Fibroblast of skin of scalp (primary cell): Measurements from ENCODE around the gene TBC1D17.

Source experiments
- DNase-seq: peaks from one replicate; pipeline ENCODE4 v3.0.0-alpha.2; 2013

Gene TBC1D17

DNA sequence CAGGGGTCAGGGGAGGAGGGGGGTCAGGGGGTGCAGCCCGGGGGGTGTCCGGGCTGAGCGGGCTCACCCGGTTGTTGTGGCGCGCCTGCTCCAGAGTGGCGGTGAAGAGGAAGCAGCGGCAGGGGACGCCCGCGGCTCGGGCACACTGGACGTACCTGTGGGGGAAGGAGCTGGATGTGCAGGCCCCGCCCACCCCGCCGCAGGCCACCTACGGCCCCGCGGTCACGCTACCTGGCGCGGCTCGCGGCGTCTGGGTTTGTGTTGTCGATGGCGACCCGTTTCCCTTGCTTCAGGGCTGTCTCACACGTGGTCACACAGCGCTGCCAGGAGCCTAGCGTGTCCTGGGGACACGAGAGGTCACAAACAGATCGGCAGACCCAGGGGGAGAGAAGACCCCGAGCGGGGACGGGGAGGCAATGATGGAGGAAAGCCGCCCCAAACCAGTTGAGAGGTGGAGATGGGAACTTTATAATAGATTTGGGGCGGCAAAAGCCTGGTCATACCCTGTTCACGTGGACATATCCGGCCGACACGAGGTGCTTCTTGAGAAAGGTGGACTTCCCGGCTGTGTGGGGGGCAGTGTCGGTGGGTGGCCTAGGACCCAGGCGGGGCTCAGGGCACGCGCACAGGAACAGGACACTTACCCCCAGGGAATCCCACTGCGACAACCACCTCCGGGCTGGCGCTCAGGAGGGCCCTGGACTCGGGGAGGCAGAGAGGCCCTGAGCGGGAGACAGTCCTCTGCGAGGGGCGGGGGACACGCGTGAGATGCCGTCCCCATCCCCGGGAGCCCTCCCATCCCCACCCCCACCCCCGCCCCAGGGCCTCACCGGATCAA, 15.7 kb upstream of the TBC1D17 start:
- no peak for DNase-seq

DNA sequence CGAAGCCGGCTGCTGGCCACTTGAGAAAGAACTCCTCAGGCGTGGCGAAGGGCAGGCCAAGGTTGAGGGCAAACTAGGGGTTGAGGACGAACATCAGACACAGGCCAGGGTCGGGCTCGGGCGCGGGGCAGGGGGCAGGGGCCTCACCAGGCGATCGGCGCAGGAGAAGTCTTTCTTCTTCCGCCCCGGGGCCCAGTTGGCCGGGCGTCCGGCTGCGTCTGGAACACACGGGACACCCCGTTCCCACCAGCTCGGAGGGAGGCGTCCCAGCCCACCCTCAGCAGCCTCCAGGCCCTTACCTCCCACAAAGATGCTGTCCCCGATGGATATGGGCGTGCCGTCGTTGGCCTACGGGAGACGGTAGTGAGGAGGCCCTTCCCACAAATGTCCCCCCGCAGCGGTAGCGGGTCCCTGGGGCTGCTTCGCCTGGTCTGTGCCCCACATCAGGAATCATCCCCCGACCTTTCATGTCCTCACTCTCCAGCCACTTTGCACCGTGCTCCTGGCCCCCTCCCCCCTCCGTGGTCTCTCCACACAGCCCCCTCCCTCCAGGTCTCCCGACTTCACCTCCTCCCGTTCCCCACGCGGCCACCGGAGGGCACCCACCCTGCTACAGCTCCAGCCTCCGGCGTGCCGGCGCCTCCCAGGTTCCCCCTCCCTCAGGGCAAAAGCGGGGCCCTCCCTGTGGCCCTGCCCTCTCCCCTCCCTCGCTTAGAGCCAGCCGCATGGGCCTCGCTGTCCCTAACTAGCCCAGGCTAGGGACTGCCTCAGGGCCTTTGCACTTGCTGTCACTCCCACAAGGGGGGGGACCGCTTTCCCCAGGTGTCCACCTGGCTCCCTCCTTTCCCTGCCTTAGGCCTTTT, 14.9 kb upstream of the TBC1D17 start:
- DNase-seq, result no peak

DNA sequence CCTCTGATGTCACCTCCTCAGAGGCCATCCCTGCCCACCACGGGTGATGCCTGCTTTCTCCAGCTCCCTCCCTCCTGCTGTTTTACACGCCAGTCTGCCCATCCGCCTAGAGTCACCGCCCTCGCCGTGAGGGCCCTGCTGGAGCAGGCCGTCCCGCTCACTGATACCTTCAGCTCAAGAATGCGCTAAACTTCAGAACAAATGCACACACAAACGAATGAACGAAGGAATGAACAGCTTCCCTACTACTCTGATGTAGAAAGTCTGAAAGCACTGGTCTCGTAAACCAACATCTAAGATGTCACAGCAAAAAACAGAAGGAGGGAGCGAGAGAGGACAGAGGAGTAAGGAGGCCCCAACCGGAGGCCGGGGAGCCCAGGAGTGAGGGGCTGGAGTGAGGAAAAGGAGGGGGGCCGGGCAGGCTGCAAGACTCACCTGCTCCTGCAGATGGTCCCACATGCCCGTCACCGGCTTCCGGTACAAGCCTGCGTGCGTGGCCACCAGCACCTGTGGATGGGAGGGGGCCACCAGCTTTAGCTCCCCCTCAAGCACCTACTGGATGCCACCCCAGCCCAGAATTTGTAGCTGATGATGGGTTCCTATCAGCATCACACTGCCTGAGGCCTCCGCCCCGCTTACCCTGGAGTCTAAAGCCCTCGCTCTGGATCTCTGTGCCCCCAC, 14.1 kb upstream of the TBC1D17 start:
- DNase-seq, result no peak

DNA sequence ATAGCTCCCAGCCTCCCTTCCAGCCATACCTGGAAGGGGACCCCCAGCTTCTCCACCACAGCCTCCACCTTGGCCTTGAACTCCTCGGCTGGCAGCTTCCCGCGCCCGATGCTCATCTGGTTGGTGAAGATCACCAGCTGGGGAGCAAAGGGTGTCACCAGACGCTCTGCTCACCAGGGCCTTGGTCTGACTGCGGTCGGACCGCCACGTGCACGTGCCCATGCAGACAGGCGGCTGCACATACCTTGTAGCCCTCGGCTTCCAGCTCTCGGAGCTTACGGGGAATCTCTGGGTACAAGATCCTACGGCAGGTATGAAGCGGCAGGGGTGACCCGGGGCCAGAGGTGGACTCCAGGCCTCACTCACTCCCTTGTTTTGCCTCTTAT, 13.6 kb upstream of the TBC1D17 start:
- no peak for DNase-seq

DNA sequence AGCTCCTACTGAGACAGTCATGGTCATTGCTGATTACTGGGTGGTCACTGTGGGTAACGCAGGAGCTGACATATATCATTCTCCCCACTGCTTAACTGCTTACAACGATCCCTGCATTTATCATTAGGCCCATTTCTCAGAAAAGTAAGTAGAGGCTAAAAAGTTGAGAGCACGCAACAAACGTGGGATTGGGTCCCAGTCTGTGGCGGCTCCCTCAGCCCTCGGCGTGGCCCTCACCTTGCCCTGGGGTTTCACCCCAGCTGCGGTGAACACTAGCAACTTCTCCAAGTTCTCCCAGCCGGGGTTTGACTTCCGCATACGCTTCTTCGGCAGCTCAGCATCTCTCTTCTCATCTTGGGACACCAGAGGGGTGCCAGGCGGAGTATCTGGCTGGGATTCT, 12.6 kb upstream of the TBC1D17 start:
- DNase-seq, result no peak

DNA sequence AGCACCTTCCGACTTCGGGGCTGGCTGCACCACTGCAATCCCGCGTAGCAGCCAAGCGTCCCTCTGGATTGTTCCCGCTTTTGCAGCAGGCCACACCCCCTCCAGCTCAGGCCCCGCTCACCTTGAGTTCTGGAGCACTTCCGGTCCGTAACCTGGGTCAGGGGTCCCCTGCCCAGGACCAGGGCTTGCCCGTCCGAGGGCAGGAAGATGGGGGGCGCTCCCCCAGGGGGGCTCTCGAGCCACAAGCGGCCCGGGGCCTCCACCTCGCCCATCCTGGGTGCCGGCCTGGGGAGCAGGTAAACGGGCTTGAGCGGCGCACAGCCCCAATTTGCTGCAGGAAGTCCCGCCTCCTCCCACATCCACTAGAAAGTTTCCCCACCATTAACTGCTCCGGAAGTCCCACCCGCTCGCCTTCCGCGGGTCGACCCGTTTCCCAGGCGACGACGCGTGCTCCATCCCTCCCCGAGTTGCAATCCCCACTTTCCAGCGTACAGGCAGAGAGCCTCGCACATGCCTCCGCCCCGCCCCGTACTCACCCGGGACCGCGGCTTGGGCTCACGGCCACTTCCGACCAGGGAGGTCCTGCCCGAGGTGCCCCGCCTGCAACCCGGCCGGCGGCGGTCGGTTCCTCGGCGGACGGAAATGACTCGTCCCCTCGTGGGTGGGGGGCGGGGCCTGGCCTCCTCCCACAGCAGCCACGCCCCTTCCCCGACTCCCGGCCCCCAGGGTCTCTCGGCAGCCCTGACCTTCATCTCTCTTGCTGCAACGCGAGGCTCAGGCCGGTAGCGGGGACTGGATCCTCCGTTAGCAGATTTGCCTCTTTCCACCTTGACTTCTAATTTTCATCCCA, 10.3 kb upstream of the TBC1D17 start, which contains the start of gene PNKP:
Gene PNKP, minus strand, starts transcription at position 644 of the 850 bp plus-strand sequence. Its CDS starts 372 bp downstream, at position 272.
- DNase-seq, result peak; percentile 88

DNA sequence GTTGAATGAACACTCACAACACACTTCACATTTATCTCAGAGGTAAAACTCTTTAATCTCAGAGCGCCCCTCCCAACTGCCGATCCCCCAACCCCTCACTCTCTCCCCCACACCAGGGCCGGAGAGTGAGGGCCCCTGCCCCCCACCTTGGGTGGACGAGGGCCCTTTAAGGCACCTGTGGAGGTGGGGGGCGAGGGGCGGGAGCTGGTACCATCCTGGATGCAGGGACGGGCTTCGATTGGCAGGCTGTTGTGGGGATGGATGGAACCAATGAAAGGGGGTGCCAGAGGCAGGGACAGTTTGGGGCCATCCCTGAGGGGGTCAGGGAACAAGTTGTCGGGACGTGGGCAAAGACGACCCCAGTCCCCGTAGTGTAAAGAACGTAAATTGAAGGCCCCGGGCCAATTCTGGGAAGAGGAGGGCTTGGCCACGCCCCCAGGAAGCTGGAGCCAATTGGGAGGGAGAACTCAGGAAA, 8.5 kb upstream of the TBC1D17 start:
- DNase-seq, result no peak

DNA sequence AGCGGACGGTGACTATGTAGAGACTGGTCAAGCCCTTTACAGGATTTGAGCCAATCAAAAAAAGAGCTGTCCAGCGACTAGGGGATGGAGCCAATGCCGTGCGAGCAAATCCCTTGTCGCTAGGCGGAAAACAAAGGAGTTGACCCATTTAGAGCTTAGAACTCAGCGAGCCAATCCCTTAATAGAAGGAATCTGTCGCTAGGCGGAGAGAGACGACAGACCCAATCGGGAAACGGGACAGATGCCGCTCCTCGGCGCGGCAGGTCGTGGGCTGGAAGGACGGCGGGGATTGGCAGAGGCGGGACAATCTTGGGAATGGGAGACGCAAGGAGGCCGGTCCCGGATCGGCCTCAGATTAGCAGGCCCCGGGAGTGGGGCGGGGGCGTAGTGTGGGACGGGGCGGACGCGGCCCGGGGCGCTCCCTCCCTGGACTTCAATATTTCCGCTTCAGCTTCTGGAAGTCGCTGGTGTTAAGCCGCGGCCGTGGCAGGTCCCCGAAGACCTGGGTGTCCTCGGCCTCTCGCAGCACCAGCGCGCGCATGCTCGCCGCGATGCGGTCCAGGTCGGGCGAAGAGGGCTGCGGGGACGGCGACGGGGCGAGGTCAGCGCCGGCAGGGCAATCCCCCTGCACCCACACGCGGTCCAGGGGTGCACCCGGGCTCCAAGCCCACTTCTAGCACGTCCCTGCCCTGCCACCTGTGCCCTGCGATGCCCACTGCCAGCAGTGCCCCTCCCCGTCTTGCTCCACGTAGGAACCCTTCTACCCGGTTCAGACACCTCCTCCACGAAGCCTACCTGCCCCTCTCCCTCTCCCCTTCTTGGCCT, 7.8 kb upstream of the TBC1D17 start:
- DNase-seq, result peak; percentile 100

DNA sequence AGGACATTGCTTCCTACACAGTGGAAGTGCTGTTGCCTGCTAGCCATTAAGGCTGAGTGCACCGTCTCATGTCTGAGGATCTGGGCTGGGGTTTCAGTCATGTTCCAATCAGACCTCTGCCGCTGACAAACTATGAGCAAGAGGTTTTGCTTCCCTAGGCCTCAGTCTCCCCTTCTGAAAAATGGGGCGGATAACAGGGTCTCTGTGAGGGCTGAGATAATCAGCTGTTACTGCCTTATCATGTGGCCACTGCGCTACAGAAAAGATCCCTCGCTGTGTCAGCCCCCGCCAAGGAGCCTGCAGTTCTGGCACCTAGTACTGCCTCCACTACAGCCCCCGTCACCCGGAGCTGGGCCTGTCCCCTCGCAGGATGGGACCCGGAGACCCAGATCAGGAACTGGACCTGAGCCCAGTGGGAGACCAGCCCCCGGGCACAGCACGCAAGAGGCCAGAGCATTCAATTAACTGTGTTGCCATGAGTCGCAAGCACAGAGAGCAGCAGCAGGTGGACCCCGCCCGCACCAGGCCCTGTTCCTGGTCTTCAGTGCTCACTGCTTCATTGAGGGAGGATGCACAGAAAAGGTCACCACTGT, 7.1 kb upstream of the TBC1D17 start:
- DNase-seq, result no peak

DNA sequence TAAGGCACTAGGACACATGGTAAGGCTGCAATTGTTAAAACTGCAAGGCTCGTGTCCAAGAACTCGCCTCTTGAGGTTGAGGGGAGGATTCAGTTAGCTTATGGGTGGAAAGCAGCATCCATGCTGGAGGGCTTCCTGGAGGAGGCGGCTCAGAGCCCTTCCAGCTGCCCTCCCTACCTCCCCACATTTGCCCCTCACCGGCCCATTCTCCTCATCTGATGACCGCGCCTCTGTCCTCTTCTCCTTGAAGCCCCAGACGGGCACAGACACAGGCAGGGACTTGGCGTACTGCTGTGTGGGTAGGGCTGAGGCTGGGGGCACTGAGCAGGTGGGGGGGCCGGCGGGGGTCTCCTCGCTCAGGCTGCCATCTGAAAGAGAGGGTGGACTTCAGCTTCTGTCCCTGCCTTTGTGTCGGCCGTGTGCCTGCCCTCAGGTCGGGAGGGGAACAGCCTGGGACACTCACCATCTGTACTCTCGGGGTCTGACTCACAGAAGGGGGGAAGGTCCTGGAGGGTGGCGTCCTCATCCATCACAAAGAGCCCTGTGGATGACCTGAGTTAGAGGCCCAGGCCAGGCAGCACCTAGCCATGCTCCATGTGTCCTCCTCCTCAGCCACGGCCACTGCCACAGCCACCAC, 6.0 kb upstream of the TBC1D17 start:
- no peak for DNase-seq

DNA sequence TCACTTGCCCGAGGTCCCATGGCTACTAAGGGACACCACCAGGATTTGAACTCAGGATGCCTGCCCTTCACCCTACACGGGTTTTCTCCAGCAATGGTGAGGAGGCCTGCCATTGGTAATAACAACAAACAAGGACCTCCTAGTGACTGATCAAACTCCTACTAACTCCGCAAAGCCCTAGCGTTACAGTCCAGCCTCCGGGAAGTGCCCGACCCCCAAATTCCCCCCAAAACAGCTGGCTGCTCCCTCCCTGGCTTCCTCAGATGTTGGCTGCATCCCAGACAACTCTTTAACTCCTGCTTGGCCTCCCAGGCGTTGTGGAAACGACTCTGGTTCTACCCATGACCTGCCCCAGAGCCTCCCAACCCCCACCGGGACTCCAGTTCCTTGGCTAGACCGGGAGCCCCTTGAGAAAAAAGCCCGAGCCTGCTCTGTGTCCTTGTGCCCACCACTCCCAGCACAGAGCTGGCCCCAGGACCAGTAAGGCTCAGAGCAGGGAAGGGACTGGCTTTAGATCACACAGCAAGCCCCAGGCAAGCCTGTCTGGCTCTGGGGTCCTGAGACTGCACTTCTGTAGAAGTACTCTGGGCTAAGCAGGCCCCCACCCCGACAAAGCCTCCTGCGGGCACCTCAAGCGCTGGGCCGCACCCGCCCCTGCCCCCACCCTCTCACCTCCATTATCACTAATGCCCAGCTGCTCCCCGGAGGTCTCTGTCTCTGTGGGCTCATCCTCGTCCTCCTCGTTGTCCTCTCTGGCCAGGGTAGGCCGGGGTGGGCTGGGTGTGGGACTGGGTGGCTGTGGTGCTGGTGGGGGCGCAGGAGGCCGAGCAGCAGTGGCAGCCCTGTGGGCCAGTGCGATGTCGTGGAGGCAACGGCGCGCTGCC, 5.0 kb upstream of the TBC1D17 start:
- DNase-seq, result no peak

DNA sequence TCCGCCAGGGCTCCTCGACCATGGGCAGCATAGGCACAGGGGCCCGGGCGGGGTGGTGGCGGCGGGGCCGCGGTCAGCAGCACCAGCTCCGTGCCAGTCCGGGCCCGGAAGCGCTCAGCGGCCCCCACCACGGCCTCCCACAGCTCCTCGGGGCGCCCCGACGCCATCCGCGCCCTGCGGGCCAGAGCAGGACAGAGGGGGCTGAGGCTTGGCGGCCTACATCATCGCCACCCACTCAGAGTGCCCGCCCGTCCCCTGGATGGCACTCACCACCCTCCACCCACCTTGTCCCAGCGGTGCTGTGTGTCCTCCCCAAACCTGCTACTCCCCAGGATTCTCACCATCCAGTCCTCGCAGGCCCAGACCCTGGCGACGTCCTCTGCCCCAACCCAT, 4.4 kb upstream of the TBC1D17 start:
- no peak for DNase-seq

DNA sequence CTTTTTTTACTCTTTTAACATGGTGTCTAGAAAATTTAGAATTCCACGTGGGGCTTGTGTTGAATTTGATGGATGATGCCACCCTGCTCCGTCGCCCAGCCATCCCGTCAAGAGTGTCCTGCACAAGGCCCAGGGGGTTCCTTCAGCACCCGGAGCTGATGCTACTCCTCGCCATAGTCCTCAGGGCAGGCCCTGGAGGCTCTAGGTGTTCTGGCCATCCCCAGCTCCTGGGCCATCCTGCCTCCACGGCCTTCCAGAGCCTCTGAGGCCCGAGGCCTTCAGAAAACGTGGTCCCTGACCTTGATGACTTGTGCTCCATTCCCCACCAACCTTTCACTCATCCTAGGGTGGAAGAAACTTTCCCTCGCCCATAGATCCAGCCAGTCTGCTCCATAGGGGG, 3.7 kb upstream of the TBC1D17 start:
- DNase-seq, result no peak

DNA sequence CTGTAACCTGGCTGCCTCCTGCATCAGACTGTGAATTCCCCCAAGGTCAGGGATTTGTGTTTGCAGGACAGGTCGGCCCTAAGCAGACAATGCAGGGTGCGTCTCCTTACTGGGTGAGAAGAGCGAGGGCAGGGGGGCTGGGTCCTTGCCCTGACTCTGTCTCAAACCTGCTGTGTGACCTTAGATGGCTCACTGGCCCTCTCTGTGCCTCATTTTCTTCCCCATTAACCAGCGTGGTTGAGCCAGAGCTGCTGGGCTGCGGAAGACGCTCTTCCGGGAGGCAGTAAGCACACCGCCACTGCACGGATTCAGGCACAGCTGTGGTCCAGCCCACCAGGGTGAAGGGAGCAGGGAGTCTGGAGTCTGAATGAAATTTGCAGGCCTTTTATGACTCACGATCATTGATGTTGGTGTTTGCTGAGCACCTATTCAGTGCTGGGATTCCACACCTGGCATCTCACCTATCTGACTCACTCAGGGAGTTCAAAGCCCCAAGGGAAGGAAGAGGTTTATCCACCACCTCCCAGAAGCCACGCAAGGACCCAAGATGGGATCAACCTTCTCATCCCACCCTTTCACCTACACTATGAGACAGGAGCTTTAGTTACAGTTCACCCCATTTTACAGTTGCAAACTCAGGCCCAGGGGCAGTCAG, 2.9 kb upstream of the TBC1D17 start:
- DNase-seq, result no peak

DNA sequence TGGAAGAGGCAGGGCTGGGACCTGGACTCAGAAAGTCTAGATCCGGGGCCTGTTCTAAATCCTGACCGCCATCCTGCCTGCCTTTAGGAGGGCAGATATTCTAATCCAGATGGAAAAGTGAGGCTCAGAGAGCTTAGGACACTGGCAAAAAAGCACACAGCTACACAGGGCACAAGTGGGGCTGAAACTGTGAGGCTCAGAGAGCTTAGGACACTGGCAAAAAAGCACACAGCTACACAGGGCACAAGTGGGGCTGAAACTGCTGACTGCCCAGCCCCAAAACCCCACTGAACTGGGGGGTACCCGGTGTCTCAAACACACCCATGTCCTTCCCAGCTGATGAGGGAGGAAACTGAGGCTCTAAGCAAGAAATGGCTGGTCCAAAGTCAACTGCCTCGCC, 2.3 kb upstream of the TBC1D17 start:
- no peak for DNase-seq

DNA sequence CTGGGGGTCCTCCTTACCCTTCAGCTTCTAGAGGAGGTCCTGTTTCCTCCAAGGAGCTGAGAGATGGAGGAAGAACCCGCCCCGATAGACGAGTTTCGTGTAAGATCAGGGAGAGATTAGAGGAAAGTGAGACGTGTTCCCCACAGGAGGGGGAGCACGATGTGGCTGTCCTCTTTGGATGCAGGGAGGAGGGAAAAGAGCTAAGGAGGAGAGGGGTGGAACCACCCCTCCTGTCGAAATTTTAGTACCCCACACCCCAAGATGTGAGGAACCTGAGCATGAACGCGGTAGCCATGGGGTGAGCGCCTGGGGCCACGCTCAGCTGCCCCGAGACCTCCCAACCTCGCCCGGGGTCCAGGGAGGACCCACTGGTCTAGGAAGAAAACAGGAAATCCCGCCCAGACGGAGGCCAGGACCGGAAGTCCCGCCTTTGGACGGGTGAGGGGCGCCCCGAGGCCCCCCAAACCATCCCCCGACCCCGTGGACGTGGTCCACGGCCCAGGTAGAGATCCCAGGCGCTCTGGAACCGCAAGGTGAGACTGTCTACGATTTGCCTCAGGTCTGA, 1.6 kb upstream of the TBC1D17 start:
- DNase-seq, result peak; percentile 53

DNA sequence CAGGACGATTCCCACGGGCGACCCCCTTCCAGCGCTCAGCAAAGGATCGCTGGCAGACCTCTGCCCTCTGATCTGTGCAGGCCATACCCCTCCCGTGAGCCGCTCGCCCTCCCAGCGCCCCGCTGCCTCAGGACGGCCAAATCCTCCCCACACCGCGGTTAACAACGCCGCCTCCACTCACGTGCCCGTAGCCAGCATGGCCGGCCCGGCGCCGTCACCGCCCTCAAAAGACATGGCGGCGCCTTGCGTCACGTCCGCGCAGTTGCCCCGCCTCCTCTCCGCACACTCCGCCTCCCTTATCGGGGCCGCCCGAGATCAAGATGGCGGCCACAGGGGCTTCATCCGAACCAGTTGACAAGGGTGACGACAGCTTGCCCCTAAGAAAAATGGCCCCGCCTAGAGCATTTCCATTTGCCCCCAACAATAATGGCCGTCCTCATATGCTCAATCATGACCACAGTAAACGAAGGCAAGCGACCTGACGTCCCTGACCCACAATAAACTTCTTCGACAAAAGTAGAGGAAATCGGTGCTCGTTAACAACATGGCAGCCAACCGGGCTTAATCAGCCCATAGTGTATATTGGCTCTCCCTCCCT, 981 bp upstream of the TBC1D17 start:
- peak; percentile 99 for DNase-seq
